Measurements from ENCODE around the gene CCDC85B.

The CCDC85B gene

DNA sequence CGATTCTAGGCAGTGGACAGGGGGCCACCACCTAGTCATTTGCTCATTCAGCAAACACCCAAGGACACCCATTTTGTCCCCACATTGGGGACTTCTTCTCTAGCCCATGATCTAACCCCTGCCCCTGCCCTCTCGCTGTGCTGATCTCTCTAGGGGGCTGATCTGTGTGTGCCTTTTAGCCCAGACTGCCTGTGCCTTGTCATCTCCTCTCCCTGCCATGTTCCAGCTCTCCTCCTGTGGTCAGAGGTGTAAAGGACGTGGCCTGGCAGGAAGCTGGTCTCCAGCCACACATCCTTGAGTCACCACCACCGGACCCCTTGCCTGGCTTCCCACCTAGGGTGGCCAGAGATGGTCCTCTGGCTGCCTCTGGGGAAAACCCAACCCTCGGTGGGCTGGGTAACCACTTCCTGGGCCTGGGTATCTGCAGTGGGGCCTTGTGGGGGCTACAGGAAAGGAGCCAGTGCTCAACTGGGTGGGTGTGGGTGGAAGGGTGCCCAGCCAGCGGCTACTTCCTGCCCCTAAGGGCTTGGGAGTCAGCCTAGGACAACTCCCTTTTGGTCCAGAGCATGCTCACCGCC is 9.5 kb upstream of the CCDC85B start:
- Histone ChIP-seq H3K4me3 (no peak overlapping the region), H3K36me3 (ENCODE audit: insufficient read depth, low read length) (peaks cover 31% of the 10 kb centered on the region; the same call in 1 of the 2 replicates), H3K9me3 (ENCODE audit: low read depth, low read length) (no peaks in the 10 kb centered on the region), H3K27ac (no peak overlapping the region), H3K9ac (ENCODE audit: insufficient read length) (no peak overlapping the region)
- no peak for DNase-seq (ENCODE audit: low read depth, low spot score)
- TF ChIP-seq FOXP2 (optimal IDR thresholded peaks at IDR 0.05; ENCODE audit: control extremely low read depth, extremely low read length, insufficient read depth) (no peak), POLR2AphosphoS5 (IDR thresholded peaks at IDR 0.05; ENCODE audit: borderline replicate concordance, low read depth, low read length) (no peak; the same call in 1 of the 2 replicates), EZH2 (IDR thresholded peaks at IDR 0.05) (no peak)

DNA sequence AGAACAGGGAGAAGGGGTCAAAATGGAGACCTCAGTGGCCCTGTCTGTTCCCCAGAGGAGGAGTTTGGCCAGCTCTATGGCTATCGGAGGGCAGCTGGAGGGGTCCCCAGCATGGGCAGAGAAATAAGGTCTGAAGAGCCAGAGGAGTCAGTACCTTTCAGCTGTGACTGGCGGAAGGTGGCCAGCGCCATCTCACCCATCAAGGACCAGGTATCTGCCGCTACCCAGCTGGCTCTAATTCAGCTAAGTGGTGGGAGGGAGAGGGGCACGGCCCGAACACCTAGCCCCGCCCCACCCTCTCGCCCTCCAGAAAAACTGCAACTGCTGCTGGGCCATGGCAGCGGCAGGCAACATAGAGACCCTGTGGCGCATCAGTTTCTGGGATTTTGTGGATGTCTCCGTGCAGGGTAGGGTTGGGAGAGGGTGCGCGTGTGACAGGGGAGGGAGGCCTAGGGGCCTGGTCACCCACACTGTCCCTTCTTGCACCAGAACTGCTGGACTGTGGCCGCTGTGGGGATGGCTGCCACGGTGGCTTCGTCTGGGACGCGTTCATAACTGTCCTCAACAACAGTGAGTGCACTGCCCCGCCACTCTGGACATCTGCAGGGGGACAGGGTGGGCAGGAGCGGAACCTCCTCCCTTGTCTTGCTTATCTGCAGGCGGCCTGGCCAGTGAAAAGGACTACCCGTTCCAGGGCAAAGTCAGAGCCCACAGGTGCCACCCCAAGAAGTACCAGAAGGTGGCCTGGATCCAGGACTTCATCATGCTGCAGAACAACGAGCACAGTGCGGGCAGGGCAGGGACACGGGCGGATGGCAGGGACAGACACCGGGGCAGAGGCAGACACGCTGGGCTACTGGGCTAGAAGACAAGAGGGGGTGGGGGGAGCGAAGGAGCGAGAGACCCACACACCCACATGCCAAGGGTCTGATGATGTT is 8.1 kb upstream of the CCDC85B start:
- H3K9me3 ChIP-seq (ENCODE audit: low read depth, low read length), result no peaks in the 10 kb centered on the region
- H3K4me3 ChIP-seq, result no peak overlapping the region
- TF ChIP-seq POLR2AphosphoS5 (IDR thresholded peaks at IDR 0.05; ENCODE audit: borderline replicate concordance, low read depth, low read length) (no peak), EZH2 (IDR thresholded peaks at IDR 0.05) (no peak), FOXP2 (optimal IDR thresholded peaks at IDR 0.05; ENCODE audit: control extremely low read depth, extremely low read length, insufficient read depth) (no peak)
- no peak overlapping the region for H3K27ac ChIP-seq
- DNase-seq (ENCODE audit: low read depth, low spot score), result no peak
- no peak overlapping the region for H3K9ac ChIP-seq (ENCODE audit: insufficient read length)
- peaks cover 36% of the 10 kb centered on the region; the same call in 1 of the 2 replicates for H3K36me3 ChIP-seq (ENCODE audit: insufficient read depth, low read length)

DNA sequence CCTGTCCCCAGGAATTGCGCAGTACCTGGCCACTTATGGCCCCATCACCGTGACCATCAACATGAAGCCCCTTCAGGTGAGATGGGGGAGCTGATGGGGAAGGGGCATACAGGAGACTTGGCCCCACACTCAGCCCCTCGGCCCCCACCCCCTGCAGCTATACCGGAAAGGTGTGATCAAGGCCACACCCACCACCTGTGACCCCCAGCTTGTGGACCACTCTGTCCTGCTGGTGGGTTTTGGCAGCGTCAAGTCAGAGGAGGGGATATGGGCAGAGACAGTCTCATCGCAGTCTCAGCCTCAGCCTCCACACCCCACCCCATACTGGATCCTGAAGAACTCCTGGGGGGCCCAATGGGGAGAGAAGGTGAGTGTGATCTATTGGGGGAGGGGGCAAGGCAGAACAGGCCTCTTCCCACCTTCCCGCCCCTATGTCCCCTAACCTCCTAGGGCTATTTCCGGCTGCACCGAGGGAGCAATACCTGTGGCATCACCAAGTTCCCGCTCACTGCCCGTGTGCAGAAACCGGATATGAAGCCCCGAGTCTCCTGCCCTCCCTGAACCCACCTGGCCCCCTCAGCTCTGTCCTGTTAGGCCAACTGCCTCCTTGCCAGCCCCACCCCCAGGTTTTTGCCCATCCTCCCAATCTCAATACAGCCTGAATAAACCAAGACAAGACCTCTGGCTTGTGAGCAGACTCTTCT is 7.3 kb upstream of the CCDC85B start:
- no peak for DNase-seq (ENCODE audit: low read depth, low spot score)
- no peaks in the 10 kb centered on the region for H3K9me3 ChIP-seq (ENCODE audit: low read depth, low read length)
- H3K9ac ChIP-seq (ENCODE audit: insufficient read length), result no peak overlapping the region
- TF ChIP-seq EZH2 (IDR thresholded peaks at IDR 0.05), result no peak
- TF ChIP-seq POLR2AphosphoS5 (IDR thresholded peaks at IDR 0.05; ENCODE audit: borderline replicate concordance, low read depth, low read length), result no peak
- no peak for TF ChIP-seq FOXP2 (optimal IDR thresholded peaks at IDR 0.05; ENCODE audit: control extremely low read depth, extremely low read length, insufficient read depth)
- H3K4me3 ChIP-seq, result no peak overlapping the region
- peaks cover 36% of the 10 kb centered on the region; the same call in 1 of the 2 replicates for H3K36me3 ChIP-seq (ENCODE audit: insufficient read depth, low read length)
- no peak overlapping the region for H3K27ac ChIP-seq

DNA sequence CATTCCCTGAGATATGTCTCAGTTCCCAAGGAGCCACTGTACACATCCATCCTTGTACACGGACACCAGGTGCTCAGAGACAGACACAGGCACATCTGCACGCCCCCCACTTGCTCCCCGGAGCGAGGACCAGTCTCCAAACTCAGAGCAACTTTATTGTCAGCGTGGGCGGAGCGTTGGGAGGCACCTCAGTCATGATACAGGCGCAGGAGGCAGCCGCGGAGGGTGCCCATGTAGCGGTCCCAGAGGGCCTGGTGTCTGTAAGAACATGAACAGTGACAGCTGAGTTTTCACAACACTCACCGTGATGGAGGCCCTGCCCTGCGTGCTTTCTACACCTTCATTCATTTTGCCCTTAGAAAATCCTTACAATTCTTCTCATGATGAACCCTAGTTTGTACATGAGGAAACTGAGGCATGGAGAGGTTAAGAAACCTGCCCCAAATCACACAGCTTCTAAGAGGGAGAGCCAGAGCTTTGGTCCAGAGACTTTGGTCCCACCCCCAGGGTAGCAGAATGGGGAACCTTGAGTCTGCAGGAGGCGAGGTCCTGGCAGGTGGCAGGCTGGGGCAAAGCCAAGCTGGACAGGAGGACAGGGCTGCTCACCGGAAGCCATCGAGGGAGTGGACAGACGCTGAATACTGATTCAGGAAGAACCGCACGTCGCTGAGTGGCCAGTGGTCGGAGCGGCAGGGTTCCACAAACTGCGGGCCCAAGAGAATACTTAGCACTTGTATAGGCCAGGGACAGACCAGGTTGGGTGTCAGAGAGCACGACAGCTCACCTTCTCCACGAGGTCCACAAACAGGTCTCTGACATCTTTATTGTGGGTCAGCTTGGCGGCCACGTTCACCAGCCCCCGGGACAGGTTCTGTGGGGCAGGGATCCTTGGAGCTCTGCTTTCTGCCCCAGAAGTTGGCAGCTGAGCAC is 6.4 kb upstream of the CCDC85B start:
- H3K9ac ChIP-seq (ENCODE audit: insufficient read length), result no peak overlapping the region
- TF ChIP-seq POLR2AphosphoS5 (IDR thresholded peaks at IDR 0.05; ENCODE audit: borderline replicate concordance, low read depth, low read length) (no peak), EZH2 (IDR thresholded peaks at IDR 0.05) (no peak), FOXP2 (optimal IDR thresholded peaks at IDR 0.05; ENCODE audit: control extremely low read depth, extremely low read length, insufficient read depth) (no peak)
- peaks cover 36% of the 10 kb centered on the region; the same call in 1 of the 2 replicates for H3K36me3 ChIP-seq (ENCODE audit: insufficient read depth, low read length)
- no peak overlapping the region for H3K27ac ChIP-seq
- no peak for DNase-seq (ENCODE audit: low read depth, low spot score)
- H3K4me3 ChIP-seq, result no peak overlapping the region
- no peaks in the 10 kb centered on the region for H3K9me3 ChIP-seq (ENCODE audit: low read depth, low read length)

DNA sequence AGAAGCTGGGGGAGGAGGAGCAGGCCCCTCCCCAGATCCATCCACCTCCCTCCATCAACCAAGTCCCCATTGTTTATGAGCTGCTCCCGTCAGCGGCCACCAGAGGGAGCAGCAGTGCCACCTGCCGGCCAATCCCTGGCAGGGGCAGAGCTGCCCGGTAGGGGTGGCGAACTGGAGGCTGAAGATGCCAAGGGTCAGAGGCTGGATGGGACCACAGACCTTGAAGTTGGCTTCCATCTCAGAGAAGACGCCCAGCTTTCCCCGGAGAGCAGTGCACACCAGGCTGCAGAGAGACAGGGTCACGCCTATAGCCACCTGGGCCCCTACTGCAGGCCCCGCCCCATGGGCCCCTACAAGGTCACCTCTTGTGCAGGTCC is 5.8 kb upstream of the CCDC85B start:
- H3K27ac ChIP-seq, result no peak overlapping the region
- H3K4me3 ChIP-seq, result no peak overlapping the region
- H3K9me3 ChIP-seq (ENCODE audit: low read depth, low read length), result no peaks in the 10 kb centered on the region
- no peak overlapping the region for H3K9ac ChIP-seq (ENCODE audit: insufficient read length)
- TF ChIP-seq EZH2 (IDR thresholded peaks at IDR 0.05) (no peak), FOXP2 (optimal IDR thresholded peaks at IDR 0.05; ENCODE audit: control extremely low read depth, extremely low read length, insufficient read depth) (no peak), POLR2AphosphoS5 (IDR thresholded peaks at IDR 0.05; ENCODE audit: borderline replicate concordance, low read depth, low read length) (no peak)
- DNase-seq (ENCODE audit: low read depth, low spot score), result no peak
- peaks cover 36% of the 10 kb centered on the region; the same call in 1 of the 2 replicates for H3K36me3 ChIP-seq (ENCODE audit: insufficient read depth, low read length)

DNA sequence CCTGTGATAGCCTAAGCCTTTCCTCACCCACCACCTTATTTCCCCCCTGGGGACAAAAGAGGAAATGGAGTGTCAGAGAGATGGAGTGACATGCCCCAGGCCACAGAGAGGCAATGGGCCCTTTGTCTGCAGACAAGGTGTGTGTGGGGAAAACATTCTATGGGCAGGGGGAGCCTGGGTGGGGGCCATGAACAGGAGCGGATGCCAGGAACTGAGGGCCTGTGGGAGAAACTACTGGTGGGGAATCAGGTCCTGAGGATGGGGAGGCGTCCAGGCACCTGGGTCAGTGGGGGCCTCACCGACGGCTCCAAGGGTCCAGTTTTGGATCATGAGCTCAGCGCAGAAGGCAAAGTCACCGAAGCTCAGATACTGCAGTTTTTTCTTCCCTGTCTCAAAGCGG is 5.2 kb upstream of the CCDC85B start:
- Histone ChIP-seq H3K27ac (no peak overlapping the region), H3K9ac (ENCODE audit: insufficient read length) (no peak overlapping the region), H3K36me3 (ENCODE audit: insufficient read depth, low read length) (peaks cover 36% of the 10 kb centered on the region; the same call in 1 of the 2 replicates), H3K9me3 (ENCODE audit: low read depth, low read length) (no peaks in the 10 kb centered on the region), H3K4me3 (no peak overlapping the region)
- no peak for DNase-seq (ENCODE audit: low read depth, low spot score)
- TF ChIP-seq POLR2AphosphoS5 (IDR thresholded peaks at IDR 0.05; ENCODE audit: borderline replicate concordance, low read depth, low read length) (no peak), FOXP2 (optimal IDR thresholded peaks at IDR 0.05; ENCODE audit: control extremely low read depth, extremely low read length, insufficient read depth) (no peak), EZH2 (IDR thresholded peaks at IDR 0.05) (no peak)

DNA sequence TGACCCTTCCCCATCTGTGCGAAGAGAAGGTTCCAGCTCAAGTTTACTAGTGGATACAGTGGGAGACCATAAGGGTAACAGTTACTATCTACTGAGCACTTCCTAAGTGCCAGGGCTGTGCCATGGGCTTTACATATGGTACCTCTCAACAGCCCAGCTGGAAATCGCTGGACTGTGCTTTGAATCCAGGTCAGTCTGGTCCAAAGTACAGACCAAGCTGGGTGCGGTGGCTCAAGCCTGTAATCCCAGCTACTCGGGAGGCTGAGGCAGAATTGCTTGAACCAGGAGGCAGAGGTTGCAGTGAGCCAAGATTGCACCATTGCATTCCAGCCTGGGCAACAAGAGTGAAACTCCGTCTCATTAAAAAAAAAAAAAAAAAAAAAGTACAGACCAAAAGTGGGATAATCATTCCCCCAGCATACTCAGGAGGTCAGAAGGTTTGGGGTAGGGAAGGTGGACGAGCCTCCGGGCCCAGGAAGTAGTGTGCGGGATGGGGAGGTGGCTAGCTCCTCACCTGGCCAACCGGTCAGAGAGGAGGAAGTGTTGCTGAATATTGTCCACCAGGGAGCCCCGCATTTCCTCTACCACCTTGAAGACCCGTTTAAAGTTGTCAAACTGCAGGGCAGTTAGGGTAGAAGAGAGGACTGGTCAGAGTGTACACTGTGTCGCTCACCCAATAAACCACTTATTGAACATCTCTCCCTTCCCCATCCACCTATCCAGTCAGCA is 4.5 kb upstream of the CCDC85B start:
- DNase-seq (ENCODE audit: low read depth, low spot score), result no peak
- no peaks in the 10 kb centered on the region for H3K9me3 ChIP-seq (ENCODE audit: low read depth, low read length)
- no peak overlapping the region for H3K9ac ChIP-seq (ENCODE audit: insufficient read length)
- TF ChIP-seq FOXP2 (optimal IDR thresholded peaks at IDR 0.05; ENCODE audit: control extremely low read depth, extremely low read length, insufficient read depth) (no peak), POLR2AphosphoS5 (IDR thresholded peaks at IDR 0.05; ENCODE audit: borderline replicate concordance, low read depth, low read length) (no peak), EZH2 (IDR thresholded peaks at IDR 0.05) (no peak)
- H3K4me3 ChIP-seq, result no peak overlapping the region
- H3K36me3 ChIP-seq (ENCODE audit: insufficient read depth, low read length), result peaks cover 36% of the 10 kb centered on the region; the same call in 1 of the 2 replicates
- H3K27ac ChIP-seq, result no peak overlapping the region

All from SK-N-MC (cell line).